OCI-LY1 (cell line): ENCODE results near the gene WNK1.
A peak's percentile ranks its signal among the peaks of the same experiment; 100 is the strongest.

ENCODE experiments used
- H2AFZ ChIP-seq: fragments of 200-600 bp; sonication (generic), shearing (Covaris generic); 2 replicates; pipeline ENCODE4 v1.6.0; 2014; ENCODE audit warnings: antibody characterized with exemption, mild to moderate bottlenecking, low read length
- H3F3A ChIP-seq: fragments of 200-600 bp; sonication (generic), shearing (Covaris generic); 2 replicates; pipeline ENCODE4 v1.6.0; 2014; ENCODE audit warnings: mild to moderate bottlenecking, antibody characterized with exemption, low read length, moderate library complexity; ENCODE audit not compliant: insufficient read depth
- H3K27ac ChIP-seq: fragments of 200-600 bp; sonication (generic); 2 replicates; pipeline ENCODE4 v1.5.1; 2014; ENCODE audit warnings: low read length, mixed run types, mild to moderate bottlenecking, low read depth; ENCODE audit not compliant: poor library complexity, severe bottlenecking
- H3K27me3 ChIP-seq: fragments of 200-600 bp; sonication (generic); 2 replicates; pipeline ENCODE4 v1.6.0; 2014; ENCODE audit warnings: antibody characterized with exemption, mild to moderate bottlenecking, low read length, moderate library complexity; ENCODE audit not compliant: insufficient read depth
- H3K36me3 ChIP-seq: fragments of 200-600 bp; sonication (generic); 2 replicates; pipeline ENCODE4 v1.6.1; 2014; ENCODE audit warnings: mild to moderate bottlenecking, antibody characterized with exemption, low read length, moderate library complexity, mixed read lengths; ENCODE audit not compliant: insufficient read depth
- H3K4me1 ChIP-seq: fragments of 200-600 bp; sonication (generic); 2 replicates; pipeline ENCODE4 v1.5.1; 2014; ENCODE audit warnings: mild to moderate bottlenecking, low read length, moderate library complexity; ENCODE audit not compliant: insufficient read depth, severe bottlenecking
- H3K4me2 ChIP-seq: fragments of 200-600 bp; sonication (generic), shearing (Covaris generic); 2 replicates; pipeline ENCODE4 v1.6.1; 2014; ENCODE audit warnings: low read length
- H3K4me3 ChIP-seq: fragments of 200-600 bp; sonication (generic); 2 replicates; pipeline ENCODE4 v1.5.1; 2014; ENCODE audit warnings: low read length, low read depth, mild to moderate bottlenecking, mixed read lengths; ENCODE audit not compliant: poor library complexity, severe bottlenecking
- H3K79me2 ChIP-seq: fragments of 200-600 bp; shearing (Covaris generic); 2 replicates; pipeline ENCODE4 v1.6.1; 2016; ENCODE audit warnings: mixed run types, low read length, mixed read lengths; ENCODE audit not compliant: insufficient read depth
- H3K9ac ChIP-seq: fragments of 200-600 bp; sonication (generic), shearing (Covaris generic); 2 replicates; pipeline ENCODE4 v1.6.1; 2014; ENCODE audit warnings: mild to moderate bottlenecking, low read length, mixed read lengths
- H3K9me2 ChIP-seq: fragments of 200-600 bp; sonication (generic), shearing (Covaris generic); 2 replicates; pipeline ENCODE4 v1.6.1; 2014; ENCODE audit warnings: low read depth, mild to moderate bottlenecking, low read length, mixed read lengths
- H3K9me3 ChIP-seq: fragments of 200-600 bp; shearing (Covaris generic); 2 replicates; pipeline ENCODE4 v1.6.1; 2014; ENCODE audit warnings: low read length, mixed read lengths
- H4K20me1 ChIP-seq: fragments of 200-600 bp; sonication (generic), shearing (Covaris generic); 2 replicates; pipeline ENCODE4 v1.6.0; 2016; ENCODE audit warnings: mild to moderate bottlenecking, low read length; ENCODE audit not compliant: insufficient read depth
- EZH2 ChIP-seq: fragments of 200-600 bp; sonication (generic), shearing (Covaris generic); IDR thresholded peaks from 2 replicates; pipeline ENCODE4 v1.8.0; 2017; ENCODE audit warnings: borderline replicate concordance, mixed run types, mild to moderate bottlenecking, antibody characterized with exemption, low read length, moderate library complexity, mixed read lengths
- TF ChIP-seq, protein P1 (sequence below): fragments of 200-600 bp; sonication (generic), shearing (Covaris generic); IDR thresholded peaks from 2 replicates; pipeline ENCODE4 v1.5.1; 2017; ENCODE audit warnings: mild to moderate bottlenecking, antibody characterized with exemption, low read length, moderate library complexity, mixed read lengths

Gene WNK1

DNA sequence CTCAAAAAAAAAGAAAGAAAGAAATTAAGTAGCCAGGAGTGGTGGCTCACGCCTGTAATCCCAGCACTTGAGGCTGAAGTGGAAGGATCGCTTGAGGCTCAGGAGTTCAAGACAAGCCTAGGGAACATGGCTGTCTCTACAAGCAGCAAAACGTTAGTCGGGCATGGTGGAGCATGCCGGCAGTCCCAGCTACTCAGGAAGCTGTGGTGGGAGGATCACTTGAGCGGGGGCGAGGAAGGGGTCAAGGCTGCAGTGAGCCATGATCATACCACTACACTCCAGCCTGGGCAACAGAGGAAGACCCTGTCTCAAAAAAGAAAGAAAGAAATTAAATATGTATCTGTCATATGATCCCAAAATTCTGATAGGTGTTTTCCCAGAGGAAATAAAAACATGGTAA lies 191.8 kb downstream of the WNK1 start:
- Histone ChIP-seq H3K4me2 (no peak overlapping the region), H3F3A (no peaks in the 10 kb centered on the region), H4K20me1 (no peaks in the 10 kb centered on the region), H3K9me2 (no peaks in the 10 kb centered on the region), H3K4me1 (peaks cover 27% of the 10 kb centered on the region), H3K9ac (no peak overlapping the region), H3K9me3 (no peaks in the 10 kb centered on the region), H3K36me3 (peaks cover 37% of the 10 kb centered on the region), H3K27ac (no peak overlapping the region), H3K27me3 (no peaks in the 10 kb centered on the region), H2AFZ (no peak overlapping the region), H3K79me2 (peaks cover 32% of the 10 kb centered on the region), H3K4me3 (no peak overlapping the region)
- no peak for TF ChIP-seq EZH2
- TF ChIP-seq, protein P1, sequence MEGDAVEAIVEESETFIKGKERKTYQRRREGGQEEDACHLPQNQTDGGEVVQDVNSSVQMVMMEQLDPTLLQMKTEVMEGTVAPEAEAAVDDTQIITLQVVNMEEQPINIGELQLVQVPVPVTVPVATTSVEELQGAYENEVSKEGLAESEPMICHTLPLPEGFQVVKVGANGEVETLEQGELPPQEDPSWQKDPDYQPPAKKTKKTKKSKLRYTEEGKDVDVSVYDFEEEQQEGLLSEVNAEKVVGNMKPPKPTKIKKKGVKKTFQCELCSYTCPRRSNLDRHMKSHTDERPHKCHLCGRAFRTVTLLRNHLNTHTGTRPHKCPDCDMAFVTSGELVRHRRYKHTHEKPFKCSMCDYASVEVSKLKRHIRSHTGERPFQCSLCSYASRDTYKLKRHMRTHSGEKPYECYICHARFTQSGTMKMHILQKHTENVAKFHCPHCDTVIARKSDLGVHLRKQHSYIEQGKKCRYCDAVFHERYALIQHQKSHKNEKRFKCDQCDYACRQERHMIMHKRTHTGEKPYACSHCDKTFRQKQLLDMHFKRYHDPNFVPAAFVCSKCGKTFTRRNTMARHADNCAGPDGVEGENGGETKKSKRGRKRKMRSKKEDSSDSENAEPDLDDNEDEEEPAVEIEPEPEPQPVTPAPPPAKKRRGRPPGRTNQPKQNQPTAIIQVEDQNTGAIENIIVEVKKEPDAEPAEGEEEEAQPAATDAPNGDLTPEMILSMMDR = no peak

DNA sequence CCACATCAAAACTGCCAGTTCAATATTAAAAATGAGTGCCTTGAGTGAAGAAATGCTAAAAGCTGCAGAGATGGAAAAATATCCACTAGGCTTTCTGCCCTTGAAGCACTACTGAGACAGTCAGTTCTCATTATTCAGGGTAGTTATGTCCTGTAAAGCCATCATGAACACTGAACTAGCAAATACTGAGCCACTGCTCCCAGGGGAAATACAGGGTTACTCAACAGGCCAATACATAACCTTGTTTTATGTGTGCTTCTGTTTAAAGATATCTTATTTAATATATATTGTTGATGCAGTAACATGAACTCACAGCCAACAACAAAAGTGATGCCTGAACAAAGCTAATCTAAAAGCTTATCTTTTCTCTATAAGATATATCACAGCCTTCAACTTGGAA lies 193.8 kb downstream of the WNK1 start:
- TF ChIP-seq, protein P1 = no peak
- H3K79me2 ChIP-seq = peaks cover 32% of the 10 kb centered on the region
- H3K9me2 ChIP-seq = no peaks in the 10 kb centered on the region
- no peaks in the 10 kb centered on the region for H3K9me3 ChIP-seq
- peak overlapping the region; percentile 49 for H3K27ac ChIP-seq
- no peaks in the 10 kb centered on the region for H3K27me3 ChIP-seq
- no peak overlapping the region for H3K9ac ChIP-seq
- peaks cover 20% of the 10 kb centered on the region; the same call in 1 of the 2 replicates for H3K36me3 ChIP-seq
- no peak overlapping the region for H3K4me3 ChIP-seq
- peaks cover 27% of the 10 kb centered on the region for H3K4me1 ChIP-seq
- peaks cover 2% of the 10 kb centered on the region; the same call in 1 of the 2 replicates for H3F3A ChIP-seq
- no peaks in the 10 kb centered on the region for H4K20me1 ChIP-seq
- H2AFZ ChIP-seq = no peak overlapping the region
- H3K4me2 ChIP-seq = no peak overlapping the region; the same call in 1 of the 2 replicates

DNA sequence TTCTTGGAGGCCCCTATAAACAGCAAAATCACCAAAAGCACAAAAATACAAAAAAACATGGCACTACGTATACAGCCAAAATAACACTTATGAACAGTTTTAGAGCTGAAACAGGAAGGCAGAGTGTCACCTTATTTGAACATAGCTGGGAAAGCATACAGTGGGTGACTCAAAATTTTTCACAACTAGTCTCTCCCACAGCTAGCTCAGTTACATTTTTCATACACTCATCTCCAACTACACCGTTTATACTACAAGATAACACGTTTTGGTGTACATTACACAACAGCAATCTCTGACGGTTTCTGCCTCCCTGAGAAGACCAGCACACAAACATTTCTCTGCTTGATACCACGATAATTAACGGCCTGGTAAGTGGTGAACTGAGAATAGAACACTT lies 194.3 kb downstream of the WNK1 start:
- H3K27ac ChIP-seq = peak overlapping the region; percentile 49
- no peak overlapping the region for H3K4me3 ChIP-seq
- peaks cover 32% of the 10 kb centered on the region for H3K79me2 ChIP-seq
- H2AFZ ChIP-seq = no peak overlapping the region
- no peaks in the 10 kb centered on the region for H3K9me3 ChIP-seq
- no peaks in the 10 kb centered on the region for H3K27me3 ChIP-seq
- peaks cover 27% of the 10 kb centered on the region for H3K4me1 ChIP-seq
- H3K36me3 ChIP-seq = peaks cover 19% of the 10 kb centered on the region; the same call in 1 of the 2 replicates
- H3K9ac ChIP-seq = no peak overlapping the region
- H4K20me1 ChIP-seq = no peaks in the 10 kb centered on the region
- no peaks in the 10 kb centered on the region for H3K9me2 ChIP-seq
- H3K4me2 ChIP-seq = peak overlapping the region; percentile 17; the same call in 1 of the 2 replicates
- no peak for TF ChIP-seq EZH2
- TF ChIP-seq, protein P1 = no peak
- peaks cover 7% of the 10 kb centered on the region; the same call in 1 of the 2 replicates for H3F3A ChIP-seq
